Tibial artery (tissue), 4 donors: ENCODE results near the gene KCNK3.
"Not testable (repeated sequence)": the region's sequence is repeated elsewhere in the genome, so short reads cannot be mapped to it uniquely, and the experiment has no call there.

Experiments
- DNase-seq, 2 donors: peaks; one replicate each; pipeline ENCODE4 v3.0.0-alpha.2; 2019
- H3K27ac ChIP-seq, 2 donors: fragments of 200-600 bp; sonication (generic) in 1 of 2; 1 replicate in 1 of 2; 2 replicates in 1 of 2; pipeline ENCODE4 v1.5.1; 2018 to 2019; ENCODE audit warnings: mild to moderate bottlenecking in 1 of 2
- H3K27me3 ChIP-seq, 2 donors: fragments of 200-600 bp; sonication (generic) in 1 of 2; one replicate each; pipeline versions ENCODE4 v1.5.1 to v1.6.0; 2016 to 2019
- H3K36me3 ChIP-seq, 3 donors: fragments of 200-600 bp; sonication (generic) in 2 of 3; one replicate each; pipeline ENCODE4 v1.5.1; 2016 to 2019; ENCODE audit warnings: mild to moderate bottlenecking in 2 of 3
- H3K4me1 ChIP-seq, 4 donors: fragments of 200-600 bp; sonication (generic) in 2 of 4; 1 replicate in 3 of 4; 2 replicates in 1 of 4; pipeline ENCODE4 v1.5.1; 2016 to 2019
- H3K4me3 ChIP-seq, 2 donors: fragments of 200-600 bp; sonication (generic) in 1 of 2; 1 replicate in 1 of 2; 2 replicates in 1 of 2; pipeline ENCODE4 v1.5.1; 2018 to 2019; ENCODE audit warnings: mild to moderate bottlenecking in 2 of 2
- H3K9me3 ChIP-seq, 3 donors: fragments of 200-600 bp; sonication (generic) in 1 of 3; one replicate each; pipeline ENCODE4 v1.5.1; 2016 to 2019
- intact Hi-C: fragments of 100-400 bp; cut with DNase I; formaldehyde crosslinking; loops from one replicate; pipeline ENCODE4 v1.15.0; 2023; ENCODE audit warnings: low total_unique reads
- TF ChIP-seq, protein P1 (sequence below), 2 experiments: fragments of 200-600 bp in 1 of 2; fragments of 450-650 bp in 1 of 2; IDR thresholded peaks; one replicate each; pipeline ENCODE4 v1.5.1; 2017 to 2019; ENCODE audit warnings: antibody characterized with exemption in 2 of 2, mild to moderate bottlenecking in 1 of 2, moderate library complexity in 1 of 2

Gene KCNK3

DNA sequence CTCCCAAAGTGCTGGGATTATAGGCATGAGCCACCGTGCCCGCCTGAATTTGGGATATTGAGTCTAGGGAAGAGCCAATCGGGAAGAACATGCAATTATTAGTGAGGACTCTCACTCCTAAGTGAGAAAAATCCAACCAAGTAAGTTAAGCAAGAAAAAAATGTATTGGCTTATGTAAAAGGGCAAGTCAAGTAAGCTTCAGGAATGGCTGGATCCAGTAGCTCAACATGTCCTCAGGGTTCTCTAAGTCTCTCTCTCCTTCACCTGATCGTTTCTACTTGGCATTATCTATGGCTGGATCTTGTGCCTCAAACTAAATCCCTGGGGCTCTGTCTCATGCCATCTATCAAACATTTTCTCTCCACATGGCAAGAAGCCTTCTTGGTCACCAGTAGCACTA, 35.3 kb upstream of the KCNK3 start:
- Histone ChIP-seq H3K27ac (no peak overlapping the region), H3K36me3 (peaks cover 0 to 5% (median 0%) of the 10 kb centered on the region in 3 donors), H3K27me3 (peaks cover 0 to 2% of the 10 kb centered on the region in 2 donors), H3K9me3 (peaks cover 0 to 9% (median 6%) of the 10 kb centered on the region in 3 donors), H3K4me3 (no peak overlapping the region), H3K4me1 (no peaks in the 10 kb centered on the region)
- TF ChIP-seq, protein P1, sequence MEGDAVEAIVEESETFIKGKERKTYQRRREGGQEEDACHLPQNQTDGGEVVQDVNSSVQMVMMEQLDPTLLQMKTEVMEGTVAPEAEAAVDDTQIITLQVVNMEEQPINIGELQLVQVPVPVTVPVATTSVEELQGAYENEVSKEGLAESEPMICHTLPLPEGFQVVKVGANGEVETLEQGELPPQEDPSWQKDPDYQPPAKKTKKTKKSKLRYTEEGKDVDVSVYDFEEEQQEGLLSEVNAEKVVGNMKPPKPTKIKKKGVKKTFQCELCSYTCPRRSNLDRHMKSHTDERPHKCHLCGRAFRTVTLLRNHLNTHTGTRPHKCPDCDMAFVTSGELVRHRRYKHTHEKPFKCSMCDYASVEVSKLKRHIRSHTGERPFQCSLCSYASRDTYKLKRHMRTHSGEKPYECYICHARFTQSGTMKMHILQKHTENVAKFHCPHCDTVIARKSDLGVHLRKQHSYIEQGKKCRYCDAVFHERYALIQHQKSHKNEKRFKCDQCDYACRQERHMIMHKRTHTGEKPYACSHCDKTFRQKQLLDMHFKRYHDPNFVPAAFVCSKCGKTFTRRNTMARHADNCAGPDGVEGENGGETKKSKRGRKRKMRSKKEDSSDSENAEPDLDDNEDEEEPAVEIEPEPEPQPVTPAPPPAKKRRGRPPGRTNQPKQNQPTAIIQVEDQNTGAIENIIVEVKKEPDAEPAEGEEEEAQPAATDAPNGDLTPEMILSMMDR (IDR thresholded peaks at IDR 0.05), result no peak
- intact Hi-C loops, result no loop called here
- DNase-seq, result no peak

- Histone ChIP-seq H3K27ac (no peak overlapping the region), H3K4me1 (no peaks in the 10 kb centered on the region), H3K27me3 (peaks cover 0 to 2% of the 10 kb centered on the region in 2 donors), H3K9me3 (peaks cover 0 to 9% (median 6%) of the 10 kb centered on the region in 3 donors), H3K4me3 (no peak overlapping the region), H3K36me3 (peaks cover 0 to 5% (median 0%) of the 10 kb centered on the region in 3 donors)
- TF ChIP-seq, protein P1 (IDR thresholded peaks at IDR 0.05), result no peak
- intact Hi-C loops, result no loop called here
- DNase-seq, result peak in 1 of 2 donors; percentile 25
These were observed 33.7 kb upstream of the KCNK3 start for GRCh38 chr2:26658691-26659346.

DNA sequence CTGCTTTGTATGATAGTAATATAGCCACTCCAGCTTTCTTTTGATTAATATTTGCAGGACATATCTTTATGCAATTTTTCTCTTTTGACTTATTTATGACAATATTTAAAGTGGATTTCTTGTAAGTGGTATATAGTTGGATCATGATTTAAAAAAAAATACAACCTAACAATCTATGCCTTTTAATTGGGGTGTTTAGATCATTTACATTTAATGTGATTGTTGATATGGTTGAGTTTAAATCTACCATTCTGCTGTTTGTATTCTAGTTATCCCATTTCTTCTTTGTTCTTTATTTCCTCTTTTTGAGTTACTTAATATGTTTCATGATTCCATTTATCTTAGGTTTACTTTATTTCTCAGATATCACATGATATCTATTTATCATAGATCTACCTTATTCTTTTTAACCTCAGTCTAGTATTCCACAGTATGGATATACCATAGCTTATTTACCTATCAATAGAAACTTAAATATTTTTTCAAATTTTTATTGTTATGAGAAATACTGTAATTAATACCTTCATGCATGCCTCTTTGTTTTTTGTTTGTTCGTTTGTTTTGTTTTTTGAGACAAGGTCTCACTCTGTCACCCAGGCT, 32.1 kb upstream of the KCNK3 start:
- Histone ChIP-seq H3K36me3 (peaks cover 0 to 5% (median 0%) of the 10 kb centered on the region in 3 donors), H3K4me3 (no peak overlapping the region), H3K9me3 (peaks cover 0 to 9% (median 6%) of the 10 kb centered on the region in 3 donors), H3K27ac (no peak overlapping the region), H3K4me1 (no peaks in the 10 kb centered on the region), H3K27me3 (peaks cover 0 to 2% of the 10 kb centered on the region in 2 donors)
- TF ChIP-seq, protein P1 (IDR thresholded peaks at IDR 0.05), result no peak
- intact Hi-C loops, result no loop called here
- no peak for DNase-seq

- intact Hi-C loops, H3K27ac ChIP-seq, H3K27me3 ChIP-seq, H3K36me3 ChIP-seq, H3K4me1 ChIP-seq, H3K4me3 ChIP-seq, H3K9me3 ChIP-seq: not testable (repeated sequence)
- DNase-seq, result peak in 1 of 2 donors; percentile 32
These were observed 27.2 kb upstream of the KCNK3 start for GRCh38 chr2:26665296-26665695.

DNA sequence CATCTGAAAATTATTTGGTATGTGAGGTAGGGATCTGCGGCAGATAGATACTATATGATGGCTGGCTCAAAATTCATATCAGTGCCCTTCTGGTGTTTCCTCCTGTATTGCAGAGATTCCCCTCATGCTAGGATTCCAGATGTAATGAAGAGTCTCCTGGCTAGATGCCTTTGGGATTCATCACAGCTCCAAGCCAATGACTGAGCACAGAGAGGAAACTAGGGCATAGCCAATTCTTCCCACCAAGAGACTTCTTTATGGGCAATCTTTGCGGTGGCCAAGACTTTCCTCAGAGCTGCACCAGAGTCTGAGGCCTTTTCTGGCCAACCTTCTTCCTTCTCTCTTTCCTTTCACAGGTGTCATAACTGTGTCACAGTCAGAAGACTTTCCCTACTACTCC, 25.9 kb upstream of the KCNK3 start:
- intact Hi-C loops, result no loop called here
- Histone ChIP-seq H3K9me3 (no peaks in the 10 kb centered on the region), H3K4me1 (no peaks in the 10 kb centered on the region), H3K4me3 (no peak overlapping the region), H3K27me3 (no peaks in the 10 kb centered on the region), H3K36me3 (no peaks in the 10 kb centered on the region), H3K27ac (no peak overlapping the region)
- TF ChIP-seq, protein P1 (IDR thresholded peaks at IDR 0.05), result no peak
- DNase-seq, result peak in 1 of 2 donors; percentile 21

DNA sequence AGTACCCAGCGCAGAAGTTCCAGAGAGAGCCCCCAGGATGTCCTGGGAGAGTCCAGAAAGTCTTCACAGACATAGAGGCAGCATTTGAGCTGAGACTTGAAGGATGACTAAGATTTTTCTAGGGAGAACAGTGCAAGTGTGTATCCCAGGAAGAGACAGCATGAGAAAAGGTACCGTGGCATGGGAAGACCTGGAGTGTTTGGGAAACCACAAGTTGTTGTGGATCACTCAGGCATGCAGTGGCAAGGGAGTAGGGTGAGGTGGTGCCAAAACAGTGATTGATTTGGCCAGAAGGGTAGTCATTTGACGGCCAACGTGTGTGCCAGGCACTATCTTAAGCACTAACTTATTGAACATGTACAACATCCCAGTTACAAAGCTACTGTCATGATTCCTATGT, 24.5 kb upstream of the KCNK3 start:
- Histone ChIP-seq H3K27me3 (no peaks in the 10 kb centered on the region), H3K36me3 (no peaks in the 10 kb centered on the region), H3K9me3 (no peaks in the 10 kb centered on the region), H3K4me3 (no peak overlapping the region), H3K27ac (no peak overlapping the region), H3K4me1 (no peaks in the 10 kb centered on the region)
- TF ChIP-seq, protein P1 (IDR thresholded peaks at IDR 0.05), result no peak
- intact Hi-C loops, result no loop called here
- peak in 1 of 2 donors; percentile 29 for DNase-seq
